HG02759 (cell line): ENCODE measurements around the gene OR52M1.

Source experiments
- ATAC-seq: cut with Tn5 transposase; IDR thresholded peaks from one replicate; pipeline ENCODE4 v1.9.1; 2021; ENCODE audit warnings: mild to moderate bottlenecking, moderate library complexity; ENCODE audit not compliant: unreplicated experiment

The OR52M1 gene

GRCh38 chr11:4565371-4565770 lies 20.4 kb downstream of the OR52M1 start:
- ATAC-seq: no peak

- ATAC-seq: no peak
Measured at GRCh38 chr11:4569075-4569474, 24.1 kb downstream of the OR52M1 start.

- ATAC-seq: no peak
Measured at GRCh38 chr11:4576880-4577279, 31.9 kb downstream of the OR52M1 start.

GRCh38 chr11:4577761-4578160 lies 32.8 kb downstream of the OR52M1 start:
- ATAC-seq: no peak

- no peak for ATAC-seq
Measured at GRCh38 chr11:4578624-4579023, 33.6 kb downstream of the OR52M1 start.

- no peak for ATAC-seq
Measured at GRCh38 chr11:4580124-4580523, 35.1 kb downstream of the OR52M1 start.

- ATAC-seq: no peak
Measured at GRCh38 chr11:4581443-4581842, 36.5 kb downstream of the OR52M1 start, which contains the start of gene OR52I2. Gene OR52I2 (plus strand): TSS chr11:4581743.

GRCh38 chr11:4589017-4589416 lies 44.0 kb downstream of the OR52M1 start:
- no peak for ATAC-seq

- no peak for ATAC-seq
Measured at GRCh38 chr11:4593739-4594138, 48.7 kb downstream of the OR52M1 start, which contains the start of gene OR52I1. Gene OR52I1 (plus strand): TSS chr11:4594039. CDS start chr11:4594039, 0 bp downstream.
